Ovary (tissue), 9 donors: ENCODE results near the gene SHISA3. TPM values are rescaled to one million over a fixed set of nuclear protein-coding genes. Genes with fewer than 3 reads are reported as not detected.

Source experiments
- DNase-seq, 5 donors: peaks; one replicate each; pipeline ENCODE4 v3.0.0-alpha.2; 2019 to 2020
- H3K27ac ChIP-seq, 2 donors: fragments of 200-600 bp; one replicate each; pipeline versions ENCODE4 v1.5.1 to v1.8.0; 2019 to 2022
- H3K27me3 ChIP-seq: fragments of 200-600 bp; one replicate; pipeline ENCODE4 v1.8.0; 2022
- H3K36me3 ChIP-seq: fragments of 200-600 bp; sonication (generic); one replicate; pipeline ENCODE4 v1.5.1; 2019
- H3K4me1 ChIP-seq: one replicate; pipeline ENCODE4 v1.8.1; 2013; ENCODE audit warnings: mild to moderate bottlenecking, moderate library complexity; ENCODE audit not compliant: insufficient read depth
- H3K4me3 ChIP-seq: fragments of 200-600 bp; sonication (generic); one replicate; pipeline ENCODE4 v1.5.1; 2017
- H3K9me3 ChIP-seq, 2 donors: fragments of 200-600 bp in 1 of 2; sonication (generic) in 1 of 2; one replicate each; pipeline versions ENCODE4 v1.5.1 to v1.8.1; 2013 to 2019; ENCODE audit warnings: mild to moderate bottlenecking in 1 of 2, moderate library complexity in 1 of 2
- EP300 ChIP-seq: sonication (generic); formaldehyde crosslinking; IDR thresholded peaks from one replicate; pipeline ENCODE4 v1.6.1; 2017; ENCODE audit warnings: antibody characterized with exemption
- POLR2A ChIP-seq: fragments of 450-650 bp; IDR thresholded peaks from one replicate; pipeline ENCODE4 v1.6.1; 2017; ENCODE audit warnings: antibody characterized with exemption, mild to moderate bottlenecking, moderate library complexity
- WGBS, 3 donors: extraction: QIAGEN DNeasy Blood & Tissue Kit in 1 of 3; methylation state at CpG; one replicate each; pipeline versions ENCODE4 v1.1.5 to v1.1.7; 2013 to 2017; 5-methylcytosine and 5-hydroxymethylcytosine counted together
- intact Hi-C, 4 donors: fragments of 100-400 bp; cut with DNase I; formaldehyde crosslinking; loops; one replicate each; pipeline versions ENCODE4 v1.11.0 to v1.15.1; 2022 to 2023
- polyA plus RNA-seq, 2 donors: library from polyadenylated mRNA; stranded (reverse); fragments of 200-250 nt in 1 of 2; fragments of 350-450 nt in 1 of 2; fragmentation: Illumina TruSeq in 1 of 2; extraction: RNeasy Lipid Tissue Mini Kit (QIAGEN cat#74804) in 1 of 2; gene quantifications; one replicate each; pipeline ENCODE4 v1.2.3, GENCODE V29; 2013 to 2014
- total RNA-seq, 7 donors: library from RNA; depleted of rRNA in 2 of 7; stranded (reverse); fragments of >200 nt in 2 of 7; fragmentation: NEBNext Ultra II Directional in 3 of 7; extraction: Animal tissue kit (Norgen Biotek cat#: 25700) in 3 of 7; gene quantifications; one replicate each; pipeline versions ENCODE4 v1.1.0 to v1.2.4, GENCODE V29; 2016 to 2023
- TF ChIP-seq, protein P1 (sequence below), 3 donors: fragments of 450-650 bp in 2 of 3; fragments of 200-600 bp in 1 of 3; IDR thresholded peaks; one replicate each; pipeline versions ENCODE4 v1.5.1 to v1.8.0; 2016 to 2022; ENCODE audit warnings: antibody characterized with exemption in 3 of 3, mild to moderate bottlenecking in 1 of 3
- donor health status: DM: no; HTN: no; CAD: no; lungs with moderate emphysema.
- donor health status: DM: no; HTN: no; CAD: no.
- donor health status: Bipolar disorder and iron deficiency.
- donor health status: DM: yes; HTN: yes; CAD: no.
- donor health status: DM: no; HTN: no; CAD: no.
- donor health status: DM: yes; HTN: yes; CAD: no.

SHISA3 gene
- total and polyA plus RNA-seq, 9 donors = 0.21 to 2.5 (median 0.46) TPM; not detected in 2

DNA sequence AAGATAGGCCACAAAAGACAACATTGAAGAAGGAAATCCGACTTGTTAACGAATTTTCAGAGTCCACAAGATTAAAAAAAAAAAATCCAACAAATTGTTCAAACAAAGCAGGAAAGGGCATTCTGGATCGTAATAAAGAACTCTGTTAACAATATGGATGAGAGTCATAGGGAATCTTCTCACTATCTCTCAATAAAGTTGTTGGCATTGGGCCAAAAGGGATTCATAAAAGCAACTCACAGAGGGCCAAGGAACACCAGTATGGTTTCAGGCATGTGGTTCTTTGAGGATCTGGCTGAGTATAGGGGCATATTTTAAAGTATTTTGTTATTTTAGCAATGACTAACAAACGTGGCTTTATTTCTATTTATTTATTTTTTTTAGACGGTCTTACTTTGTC lies 49.5 kb downstream of the SHISA3 start:
- Histone ChIP-seq H3K27me3 (no peaks in the 10 kb centered on the region), H3K9me3 (no peaks in the 10 kb centered on the region), H3K36me3 (no peaks in the 10 kb centered on the region), H3K4me3 (no peak overlapping the region), H3K4me1 (no peaks in the 10 kb centered on the region), H3K27ac (no peak overlapping the region)
- 63 to 68% (median 63%) methylated on average over 5 of the region's 5 CpGs for WGBS, 3 donors
- intact Hi-C loops = no loop called here
- TF ChIP-seq, protein P1, sequence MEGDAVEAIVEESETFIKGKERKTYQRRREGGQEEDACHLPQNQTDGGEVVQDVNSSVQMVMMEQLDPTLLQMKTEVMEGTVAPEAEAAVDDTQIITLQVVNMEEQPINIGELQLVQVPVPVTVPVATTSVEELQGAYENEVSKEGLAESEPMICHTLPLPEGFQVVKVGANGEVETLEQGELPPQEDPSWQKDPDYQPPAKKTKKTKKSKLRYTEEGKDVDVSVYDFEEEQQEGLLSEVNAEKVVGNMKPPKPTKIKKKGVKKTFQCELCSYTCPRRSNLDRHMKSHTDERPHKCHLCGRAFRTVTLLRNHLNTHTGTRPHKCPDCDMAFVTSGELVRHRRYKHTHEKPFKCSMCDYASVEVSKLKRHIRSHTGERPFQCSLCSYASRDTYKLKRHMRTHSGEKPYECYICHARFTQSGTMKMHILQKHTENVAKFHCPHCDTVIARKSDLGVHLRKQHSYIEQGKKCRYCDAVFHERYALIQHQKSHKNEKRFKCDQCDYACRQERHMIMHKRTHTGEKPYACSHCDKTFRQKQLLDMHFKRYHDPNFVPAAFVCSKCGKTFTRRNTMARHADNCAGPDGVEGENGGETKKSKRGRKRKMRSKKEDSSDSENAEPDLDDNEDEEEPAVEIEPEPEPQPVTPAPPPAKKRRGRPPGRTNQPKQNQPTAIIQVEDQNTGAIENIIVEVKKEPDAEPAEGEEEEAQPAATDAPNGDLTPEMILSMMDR (IDR thresholded peaks at IDR 0.05) = no peak
- no peak for TF ChIP-seq EP300
- no peak for TF ChIP-seq POLR2A
- DNase-seq = no peak

Other genes starting within 250 kb of the SHISA3 start
- gene BEND4, start 244.8 kb upstream of the SHISA3 start, total RNA-seq = under 1 TPM; 0.11 to 0.65 (median 0.26) TPM
- under 1 TPM; 0.21 to 0.33 TPM for gene BEND4, start 244.8 kb upstream of the SHISA3 start, polyA plus RNA-seq